H1 (cell line): Measurements from ENCODE around the gene PLXND1. TPM values are rescaled to one million over a fixed set of nuclear protein-coding genes. Genes with fewer than 3 reads are reported as not detected.

Experiments used
- CTCF ChIA-PET: fragments of 300-600 bp; sonication (Branson Sonifier 250); formaldehyde crosslinking; loops from one replicate; lab custom pipeline; 2021; ENCODE audit not compliant: partially characterized antibody; lab: Charles Lee
- POLR2A ChIA-PET: fragments of 300-600 bp; sonication (Branson Sonifier 250); formaldehyde crosslinking; loops from one replicate; lab custom pipeline; 2021; ENCODE audit warnings: inconsistent platforms; ENCODE audit not compliant: partially characterized antibody; lab: Charles Lee
- DNase-seq, 2 experiments: peaks; one replicate each; pipeline versions ENCODE4 v3.0.0 to v3.0.0-alpha.2; 2010 to 2022; ENCODE audit warnings: low spot score in 2 of 2, low read depth in 1 of 2, mixed read lengths in 1 of 2
- FAIRE-seq: peaks from 2 replicates; lab custom pipeline; 2011; peaks lifted over from hg19 to GRCh38; lab: Jason Lieb, UNC
- H2AFZ ChIP-seq: 2 replicates; pipeline ENCODE4 v1.8.1; 2012; ENCODE audit warnings: low read length, inconsistent platforms
- H2AK5ac ChIP-seq: 2 replicates; pipeline ENCODE4 v1.6.1; 2013; ENCODE audit warnings: low read depth, low read length
- H2BK120ac ChIP-seq: replicated peaks from 2 replicates; pipeline ENCODE3; 2013; ENCODE audit warnings: low read depth, low read length, inconsistent platforms
- H2BK12ac ChIP-seq: 2 replicates; pipeline ENCODE4 v1.6.1; 2013; ENCODE audit warnings: low read depth, low read length
- H2BK15ac ChIP-seq: 2 replicates; pipeline ENCODE4 v1.6.1; 2013; ENCODE audit warnings: low read length
- H2BK20ac ChIP-seq: 2 replicates; pipeline ENCODE4 v1.6.1; 2013; ENCODE audit warnings: low read length
- H2BK5ac ChIP-seq: 2 replicates; pipeline ENCODE4 v1.6.1; 2013; ENCODE audit warnings: low read depth, low read length
- H3K14ac ChIP-seq: 2 replicates; pipeline ENCODE4 v1.6.1; 2013; ENCODE audit warnings: inconsistent platforms; ENCODE audit not compliant: insufficient read length
- H3K18ac ChIP-seq: 2 replicates; pipeline ENCODE4 v1.6.1; 2013; ENCODE audit warnings: low read length; ENCODE audit errors: extremely low read depth
- H3K23ac ChIP-seq: 2 replicates; pipeline ENCODE4 v1.6.1; 2013; ENCODE audit warnings: inconsistent platforms; ENCODE audit not compliant: insufficient read length
- H3K23me2 ChIP-seq: 2 replicates; pipeline ENCODE4 v1.6.1; 2013; ENCODE audit warnings: low read depth, low read length
- H3K27ac ChIP-seq: 2 replicates; pipeline ENCODE4 v1.6.1; 2011; ENCODE audit warnings: low read depth, low read length, inconsistent platforms
- H3K27me3 ChIP-seq, 4 experiments: replicated peaks in 1 of 4; 1 replicate in 1 of 4; 2 replicates in 3 of 4; pipeline versions ENCODE4 v1.6.1 to v1.8.1; 2011 to 2013; ENCODE audit warnings: low read length in 3 of 4, mild to moderate bottlenecking in 3 of 4, inconsistent platforms in 2 of 4, mixed read lengths in 2 of 4, moderate library complexity in 1 of 4; ENCODE audit not compliant: control insufficient read depth in 3 of 4, insufficient read depth in 3 of 4; ENCODE audit errors: extremely low read depth in 1 of 4
- H3K36me3 ChIP-seq, 4 experiments: 2 replicates each; pipeline versions ENCODE4 v1.6.1 to v1.8.1; 2011 to 2013; ENCODE audit warnings: mild to moderate bottlenecking in 4 of 4, low read length in 3 of 4, moderate library complexity in 2 of 4, control low read depth in 1 of 4, inconsistent platforms in 1 of 4; ENCODE audit not compliant: insufficient read depth in 4 of 4, control insufficient read depth in 2 of 4
- H3K4ac ChIP-seq: replicated peaks from 2 replicates; pipeline ENCODE3; 2013; ENCODE audit warnings: low read length, low read depth, mixed read lengths, inconsistent platforms; ENCODE audit not compliant: insufficient read length
- H3K4me1 ChIP-seq, 4 experiments: replicated peaks in 1 of 4; 1 replicate in 1 of 4; 2 replicates in 3 of 4; pipeline versions ENCODE4 v1.6.1 to v1.8.1; 2011 to 2013; ENCODE audit warnings: low read length in 3 of 4, inconsistent platforms in 2 of 4, mixed read lengths in 1 of 4; ENCODE audit not compliant: insufficient read depth in 4 of 4, control insufficient read depth in 3 of 4
- H3K4me2 ChIP-seq, 2 experiments: 2 replicates each; pipeline versions ENCODE4 v1.6.1 to v1.8.1; 2011 to 2013; ENCODE audit warnings: low read depth in 2 of 2, low read length in 2 of 2, control low read depth in 1 of 2, inconsistent platforms in 1 of 2, mild to moderate bottlenecking in 1 of 2; ENCODE audit not compliant: insufficient read depth in 1 of 2
- H3K4me3 ChIP-seq, 4 experiments: fragments of 200-600, 300-600 bp in 1 of 4; sonication (generic), shearing (Covaris generic), sonication (Bioruptor Twin) in 1 of 4; 2 replicates each; pipeline versions ENCODE4 v1.5.1 to v1.8.1; 2011 to 2016; ENCODE audit warnings: low read length in 4 of 4, low read depth in 3 of 4, control low read depth in 2 of 4, inconsistent platforms in 2 of 4, mild to moderate bottlenecking in 2 of 4, mixed read lengths in 1 of 4, moderate library complexity in 1 of 4; ENCODE audit not compliant: insufficient read depth in 2 of 4; ENCODE audit errors: extremely low read depth in 1 of 4
- H3K56ac ChIP-seq: replicated peaks from 2 replicates; pipeline ENCODE3; 2013; ENCODE audit warnings: low read depth, mild to moderate bottlenecking, mixed read lengths, low read length, inconsistent platforms; ENCODE audit not compliant: insufficient read length
- H3K79me1 ChIP-seq: 2 replicates; pipeline ENCODE4 v1.6.1; 2013; ENCODE audit warnings: low read depth, low read length, control low read depth
- H3K79me2 ChIP-seq, 2 experiments: 2 replicates each; pipeline versions ENCODE4 v1.6.1 to v1.8.1; 2012 to 2013; ENCODE audit warnings: low read length in 2 of 2, mild to moderate bottlenecking in 2 of 2, inconsistent platforms in 1 of 2; ENCODE audit not compliant: insufficient read depth in 2 of 2, control insufficient read depth in 1 of 2
- H3K9ac ChIP-seq, 4 experiments: replicated peaks in 1 of 4; 1 replicate in 1 of 4; 2 replicates in 3 of 4; pipeline versions ENCODE4 v1.6.1 to v1.8.1; 2011 to 2013; ENCODE audit warnings: low read depth in 3 of 4, low read length in 3 of 4, control low read depth in 2 of 4, mild to moderate bottlenecking in 2 of 4, moderate library complexity in 2 of 4, inconsistent platforms in 1 of 4; ENCODE audit errors: extremely low read depth in 1 of 4
- H3K9me3 ChIP-seq, 2 experiments: 2 replicates each; pipeline versions ENCODE4 v1.6.1 to v1.8.1; 2012 to 2013; ENCODE audit warnings: mild to moderate bottlenecking in 2 of 2, moderate library complexity in 2 of 2, control low read depth in 1 of 2, inconsistent platforms in 1 of 2, low read depth in 1 of 2, low read length in 1 of 2, mixed read lengths in 1 of 2; ENCODE audit not compliant: insufficient read depth in 2 of 2
- H4K20me1 ChIP-seq, 2 experiments: replicated peaks in 1 of 2; 2 replicates each; pipeline versions ENCODE3 to v1.8.1; 2011 to 2013; ENCODE audit warnings: inconsistent platforms in 2 of 2, low read length in 2 of 2, mild to moderate bottlenecking in 1 of 2; ENCODE audit not compliant: insufficient read depth in 2 of 2, control insufficient read depth in 1 of 2
- H4K5ac ChIP-seq: 2 replicates; pipeline ENCODE4 v1.6.1; 2013; ENCODE audit warnings: low read length, low read depth, mixed read lengths, inconsistent platforms; ENCODE audit not compliant: insufficient read length
- H4K8ac ChIP-seq: 2 replicates; pipeline ENCODE4 v1.8.0; 2013; ENCODE audit warnings: mild to moderate bottlenecking, moderate library complexity, low read length, inconsistent platforms; ENCODE audit not compliant: insufficient read depth; ENCODE audit errors: extremely low read depth
- H4K91ac ChIP-seq: replicated peaks from 2 replicates; pipeline ENCODE3; 2013; ENCODE audit warnings: low read length, mixed read lengths, inconsistent platforms; ENCODE audit not compliant: insufficient read length
- BACH1 ChIP-seq: IDR thresholded peaks from 2 replicates; pipeline ENCODE4 v1.6.1; 2012; ENCODE audit warnings: low read length, improper control_type of control experiment
- HDAC2 ChIP-seq, 2 experiments: fragments of 300-600 bp in 1 of 2; sonication (generic) in 1 of 2; IDR thresholded peaks; 2 replicates each; pipeline ENCODE4 v1.6.1; 2011 to 2012; ENCODE audit warnings: low read depth in 2 of 2, low read length in 2 of 2, mild to moderate bottlenecking in 2 of 2, moderate library complexity in 2 of 2, borderline replicate concordance in 1 of 2, inconsistent platforms in 1 of 2
- TCF12 ChIP-seq: IDR thresholded peaks from 2 replicates; pipeline ENCODE4 v1.6.1; 2011; ENCODE audit warnings: low read depth, mild to moderate bottlenecking, low read length
- USF2 ChIP-seq: IDR thresholded peaks from 2 replicates; pipeline ENCODE4 v1.6.1; 2011; ENCODE audit warnings: low read length, improper control_type of control experiment
- WGBS, 2 experiments: shearing (Covaris generic) in 1 of 2; methylation state at CpG; one replicate each; pipeline versions ENCODE4 v1.1.6 to v1.1.7; 2013 to 2015; ENCODE audit warnings: low lambda C conversion rate in 2 of 2, mixed read lengths in 2 of 2, inconsistent platforms in 1 of 2, low coverage in 1 of 2, missing lambda C conversion rate in 1 of 2; ENCODE audit not compliant: insufficient replicate concordance in 2 of 2, insufficient coverage in 1 of 2, insufficient read length in 1 of 2; ENCODE audit errors: extremely low coverage in 1 of 2, missing lambda C conversion rate in 1 of 2; 5-methylcytosine and 5-hydroxymethylcytosine counted together
- polyA plus RNA-seq, 7 experiments: library from polyadenylated mRNA; depleted of rRNA in 3 of 7; stranded (reverse) in 5 of 7; unstranded in 2 of 7; fragments of >200 nt in 5 of 7; fragments of 200-250 nt in 2 of 7; gene quantifications; 1 replicate in 5 of 7; 2 replicates in 1 of 7; 4 replicates in 1 of 7; pipeline versions ENCODE4 v1.2.1 to v1.2.3, GENCODE V29; 2011 to 2013; ENCODE audit warnings: missing spikeins in 2 of 7, mixed read lengths in 2 of 7
- total RNA-seq: library from RNA; stranded (reverse); fragmentation: NEBNext Ultra II Directional; extraction: Animal tissue kit (Norgen Biotek cat#: 25700); gene quantifications from 2 replicates; pipeline ENCODE4 v1.2.1, GENCODE V29; 2021

PLXND1 gene
- total and polyA plus RNA-seq, 2 of the 8 experiments (the other 6 are each of a cell fraction or from before 2014, with no cell fraction given): 17.7 to 66.4 TPM

- Histone ChIP-seq H2BK5ac (no peak overlapping the region), H4K20me1 (peaks cover 0 to 3% of the 10 kb centered on the region in 2 experiments), H3K4ac (no peak overlapping the region), H2BK20ac (no peak overlapping the region), H4K8ac (no peak overlapping the region), H3K4me3 (no peak overlapping the region), H4K5ac (no peak overlapping the region), H3K56ac (no peak overlapping the region), H3K23me2 (no peaks in the 10 kb centered on the region), H3K27me3 (no peaks in the 10 kb centered on the region), H3K36me3 (peaks cover 2 to 20% (median 10%) of the 10 kb centered on the region in 4 experiments; a peak in 5 of 8 replicates), H3K18ac (no peak overlapping the region), H2BK12ac (no peak overlapping the region), H2BK120ac (no peak overlapping the region), H3K79me2 (no peaks in the 10 kb centered on the region), H4K91ac (no peak overlapping the region), H2AK5ac (no peak overlapping the region), H3K9ac (no peak overlapping the region), H3K9me3 (no peaks in the 10 kb centered on the region), H3K14ac (no peak overlapping the region), H3K27ac (no peak overlapping the region), H3K4me2 (no peak overlapping the region), H3K4me1 (no peaks in the 10 kb centered on the region), H3K79me1 (no peaks in the 10 kb centered on the region), H3K23ac (no peak overlapping the region), H2AFZ (no peak overlapping the region), H2BK15ac (no peak overlapping the region)
- FAIRE-seq (no peak), DNase-seq (no peak)
- WGBS, 2 experiments: 91% methylated on average over 9 of the region's 9 CpGs; no CpG with 5 or more reads in 1 of the 2 experiments
- ChIA-PET CTCF (interaction anchor here (1.6 kb wide), 1 partner anchor 17 kb away, joined by 7 read pairs; no protein-coding TSS in a partner anchor), POLR2A (no interaction called here)
- TF ChIP-seq USF2: no peak
- no peak for TF ChIP-seq TCF12
- no peak for TF ChIP-seq HDAC2 (IDR thresholded peaks at IDR 0.05; ENCODE audit: borderline replicate concordance in 1 of 2, low read depth in 2 of 2, low read length in 2 of 2)
- TF ChIP-seq BACH1: no peak
Measured at GRCh38 chr3:129507181-129507831, 99.2 kb downstream of the PLXND1 start.
